ENCODE results near the gene RABEP1.

RABEP1 gene

GRCh38 chr17:5241861-5242671, 40.0 kb upstream of the RABEP1 start:
- no peaks in the 10 kb centered on the region for H3K36me3 ChIP-seq (replicated peaks in 1 of 2; ENCODE audit: control insufficient read depth in 2 of 2, insufficient read depth in 2 of 2, low read length in 2 of 2)
- H4K8ac ChIP-seq (ENCODE audit: low read depth, low read length): no peak overlapping the region
- WGBS, 2 donors (ENCODE audit: extremely low coverage in 2 of 2, insufficient read length in 2 of 2, insufficient replicate concordance in 1 of 2): no CpG with 5 or more reads among the region's 10 CpGs
- no peak overlapping the region for H2BK12ac ChIP-seq (ENCODE audit: low read length)
- H2BK120ac ChIP-seq (ENCODE audit: low read depth, low read length): no peak overlapping the region
- no peak overlapping the region for H2BK5ac ChIP-seq (ENCODE audit: low read length)
- peak overlapping the region; percentile 81 for H2AK5ac ChIP-seq (ENCODE audit: low read depth, low read length)
- H2BK15ac ChIP-seq (ENCODE audit: low read length): no peak overlapping the region
- no peak overlapping the region for H3K18ac ChIP-seq (ENCODE audit: low read length)
- H3K27ac ChIP-seq (replicated peaks; ENCODE audit: low read length): no peak overlapping the region
- no peak for DNase-seq (ENCODE audit: low spot score)
- H2AFZ ChIP-seq (ENCODE audit: low read length): no peak overlapping the region
- H4K91ac ChIP-seq (ENCODE audit: low read depth, low read length, poor library complexity): no peak overlapping the region
- H3K27me3 ChIP-seq (ENCODE audit: control insufficient read depth in 3 of 3, insufficient read depth in 3 of 3, low read depth in 1 of 3, low read length in 3 of 3): no peaks in the 10 kb centered on the region
- H3K9me3 ChIP-seq (replicated peaks in 1 of 2; ENCODE audit: control insufficient read depth in 2 of 2, insufficient read depth in 1 of 2, low read depth in 1 of 2, low read length in 2 of 2): no peaks in the 10 kb centered on the region
- no peaks in the 10 kb centered on the region for H3K79me1 ChIP-seq (ENCODE audit: low read depth, low read length)
- H3K9ac ChIP-seq (ENCODE audit: low read depth, low read length, poor library complexity): no peak overlapping the region
- no peak overlapping the region for H3K4ac ChIP-seq (ENCODE audit: low read length)
- H3K23ac ChIP-seq (ENCODE audit: low read depth, low read length, poor library complexity): no peak overlapping the region
- H3K4me2 ChIP-seq (ENCODE audit: insufficient read depth, low read length, poor library complexity, severe bottlenecking): no peak overlapping the region
- no peak overlapping the region for H3K14ac ChIP-seq (ENCODE audit: low read length)
- no peak overlapping the region for H3K4me3 ChIP-seq (ENCODE audit: low read length in 2 of 2)
- no peaks in the 10 kb centered on the region for H3K4me1 ChIP-seq (ENCODE audit: control insufficient read depth in 2 of 2, insufficient read depth in 1 of 2, low read depth in 1 of 2, low read length in 2 of 2)

GRCh38 chr17:5247621-5248020, 34.5 kb upstream of the RABEP1 start:
- no peaks in the 10 kb centered on the region for H3K79me1 ChIP-seq (ENCODE audit: low read depth, low read length)
- H4K8ac ChIP-seq (ENCODE audit: low read depth, low read length): no peak overlapping the region
- H2BK12ac ChIP-seq (ENCODE audit: low read length): no peak overlapping the region
- H3K23ac ChIP-seq (ENCODE audit: low read depth, low read length, poor library complexity): no peak overlapping the region
- H2BK120ac ChIP-seq (ENCODE audit: low read depth, low read length): no peak overlapping the region
- no peaks in the 10 kb centered on the region for H3K36me3 ChIP-seq (replicated peaks in 1 of 2; ENCODE audit: control insufficient read depth in 2 of 2, insufficient read depth in 2 of 2, low read length in 2 of 2)
- H2BK15ac ChIP-seq (ENCODE audit: low read length): no peak overlapping the region
- no peak overlapping the region for H2BK5ac ChIP-seq (ENCODE audit: low read length)
- H4K91ac ChIP-seq (ENCODE audit: low read depth, low read length, poor library complexity): no peak overlapping the region
- H3K4me1 ChIP-seq (ENCODE audit: control insufficient read depth in 2 of 2, insufficient read depth in 1 of 2, low read depth in 1 of 2, low read length in 2 of 2): peaks cover 0 to 2% of the 10 kb centered on the region in 2 donors
- no peaks in the 10 kb centered on the region for H3K27me3 ChIP-seq (ENCODE audit: control insufficient read depth in 3 of 3, insufficient read depth in 3 of 3, low read depth in 1 of 3, low read length in 3 of 3)
- no peak overlapping the region for H3K4me3 ChIP-seq (ENCODE audit: low read length in 2 of 2)
- DNase-seq (ENCODE audit: low spot score): no peak
- WGBS, 2 donors (ENCODE audit: extremely low coverage in 2 of 2, insufficient read length in 2 of 2, insufficient replicate concordance in 1 of 2): no CpG with 5 or more reads among the region's 8 CpGs
- no peak overlapping the region for H3K14ac ChIP-seq (ENCODE audit: low read length)
- H3K9me3 ChIP-seq (replicated peaks in 1 of 2; ENCODE audit: control insufficient read depth in 2 of 2, insufficient read depth in 1 of 2, low read depth in 1 of 2, low read length in 2 of 2): no peaks in the 10 kb centered on the region
- H3K27ac ChIP-seq (replicated peaks; ENCODE audit: low read length): no peak overlapping the region
- no peak overlapping the region for H3K4me2 ChIP-seq (ENCODE audit: insufficient read depth, low read length, poor library complexity, severe bottlenecking)
- no peak overlapping the region for H3K18ac ChIP-seq (ENCODE audit: low read length)
- no peak overlapping the region for H3K4ac ChIP-seq (ENCODE audit: low read length)
- no peak overlapping the region for H3K9ac ChIP-seq (ENCODE audit: low read depth, low read length, poor library complexity)
- H2AK5ac ChIP-seq (ENCODE audit: low read depth, low read length): no peak overlapping the region
- H2AFZ ChIP-seq (ENCODE audit: low read length): no peak overlapping the region

- no peaks in the 10 kb centered on the region for H3K9me3 ChIP-seq (replicated peaks in 1 of 2; ENCODE audit: control insufficient read depth in 2 of 2, insufficient read depth in 1 of 2, low read depth in 1 of 2, low read length in 2 of 2)
- no peak overlapping the region for H2AK5ac ChIP-seq (ENCODE audit: low read depth, low read length)
- no peak overlapping the region for H3K23ac ChIP-seq (ENCODE audit: low read depth, low read length, poor library complexity)
- H3K4me3 ChIP-seq (ENCODE audit: low read length in 2 of 2): no peak overlapping the region
- no peak overlapping the region for H3K4ac ChIP-seq (ENCODE audit: low read length)
- no peak overlapping the region for H3K4me2 ChIP-seq (ENCODE audit: insufficient read depth, low read length, poor library complexity, severe bottlenecking)
- no peak for DNase-seq (ENCODE audit: low spot score)
- H3K27ac ChIP-seq (replicated peaks; ENCODE audit: low read length): no peak overlapping the region
- H2BK12ac ChIP-seq (ENCODE audit: low read length): no peak overlapping the region
- no peaks in the 10 kb centered on the region for H3K36me3 ChIP-seq (replicated peaks in 1 of 2; ENCODE audit: control insufficient read depth in 2 of 2, insufficient read depth in 2 of 2, low read length in 2 of 2)
- H2BK15ac ChIP-seq (ENCODE audit: low read length): no peak overlapping the region
- H2AFZ ChIP-seq (ENCODE audit: low read length): no peak overlapping the region
- no peak overlapping the region for H4K91ac ChIP-seq (ENCODE audit: low read depth, low read length, poor library complexity)
- no peak overlapping the region for H3K14ac ChIP-seq (ENCODE audit: low read length)
- peaks cover 0 to 2% of the 10 kb centered on the region in 2 donors for H3K4me1 ChIP-seq (ENCODE audit: control insufficient read depth in 2 of 2, insufficient read depth in 1 of 2, low read depth in 1 of 2, low read length in 2 of 2)
- no peaks in the 10 kb centered on the region for H3K79me1 ChIP-seq (ENCODE audit: low read depth, low read length)
- peak overlapping the region; percentile 60 for H3K9ac ChIP-seq (ENCODE audit: low read depth, low read length, poor library complexity)
- H2BK120ac ChIP-seq (ENCODE audit: low read depth, low read length): no peak overlapping the region
- peak overlapping the region; percentile 3 for H4K8ac ChIP-seq (ENCODE audit: low read depth, low read length)
- H2BK5ac ChIP-seq (ENCODE audit: low read length): no peak overlapping the region
- H3K18ac ChIP-seq (ENCODE audit: low read length): no peak overlapping the region
- WGBS, 2 donors (ENCODE audit: extremely low coverage in 2 of 2, insufficient read length in 2 of 2, insufficient replicate concordance in 1 of 2): no CpG with 5 or more reads among the region's 22 CpGs
- no peaks in the 10 kb centered on the region for H3K27me3 ChIP-seq (ENCODE audit: control insufficient read depth in 3 of 3, insufficient read depth in 3 of 3, low read depth in 1 of 3, low read length in 3 of 3)
Measured at GRCh38 chr17:5248821-5249479, 33.1 kb upstream of the RABEP1 start.

GRCh38 chr17:5249615-5250014, 32.5 kb upstream of the RABEP1 start:
- Histone ChIP-seq H3K9ac (ENCODE audit: low read depth, low read length, poor library complexity) (no peak overlapping the region), H2BK12ac (ENCODE audit: low read length) (no peak overlapping the region), H2AFZ (ENCODE audit: low read length) (peak overlapping the region; percentile 74), H3K4me2 (ENCODE audit: insufficient read depth, low read length, poor library complexity, severe bottlenecking) (no peak overlapping the region), H3K4me1 (ENCODE audit: control insufficient read depth in 2 of 2, insufficient read depth in 1 of 2, low read depth in 1 of 2, low read length in 2 of 2) (peaks cover 0 to 2% of the 10 kb centered on the region in 2 donors), H3K14ac (ENCODE audit: low read length) (no peak overlapping the region), H2BK15ac (ENCODE audit: low read length) (no peak overlapping the region), H3K18ac (ENCODE audit: low read length) (no peak overlapping the region), H2BK5ac (ENCODE audit: low read length) (no peak overlapping the region), H3K27me3 (ENCODE audit: control insufficient read depth in 3 of 3, insufficient read depth in 3 of 3, low read depth in 1 of 3, low read length in 3 of 3) (no peaks in the 10 kb centered on the region), H4K8ac (ENCODE audit: low read depth, low read length) (no peak overlapping the region), H2BK120ac (ENCODE audit: low read depth, low read length) (no peak overlapping the region), H3K27ac (replicated peaks; ENCODE audit: low read length) (no peak overlapping the region), H3K36me3 (replicated peaks in 1 of 2; ENCODE audit: control insufficient read depth in 2 of 2, insufficient read depth in 2 of 2, low read length in 2 of 2) (no peaks in the 10 kb centered on the region), H3K4me3 (ENCODE audit: low read length in 2 of 2) (no peak overlapping the region), H3K9me3 (replicated peaks in 1 of 2; ENCODE audit: control insufficient read depth in 2 of 2, insufficient read depth in 1 of 2, low read depth in 1 of 2, low read length in 2 of 2) (no peaks in the 10 kb centered on the region), H3K23ac (ENCODE audit: low read depth, low read length, poor library complexity) (no peak overlapping the region), H4K91ac (ENCODE audit: low read depth, low read length, poor library complexity) (no peak overlapping the region), H3K79me1 (ENCODE audit: low read depth, low read length) (no peaks in the 10 kb centered on the region), H3K4ac (ENCODE audit: low read length) (no peak overlapping the region), H2AK5ac (ENCODE audit: low read depth, low read length) (no peak overlapping the region)
- peak; percentile 58 for DNase-seq (ENCODE audit: low spot score)
- WGBS, 2 donors (ENCODE audit: extremely low coverage in 2 of 2, insufficient read length in 2 of 2, insufficient replicate concordance in 1 of 2): no CpG with 5 or more reads among the region's 4 CpGs

Measured in neuronal stem cell (in vitro differentiated cells).